ACC112 (cell line): ENCODE data around the gene FAIM2.
"Not testable (repeated sequence)": the region's sequence is repeated elsewhere in the genome, so short reads cannot be mapped to it uniquely, and the experiment has no call there.

ENCODE experiments used
- H2AFZ ChIP-seq: fragments of 200-600 bp; sonication (generic); one replicate; pipeline ENCODE4 v1.6.0; 2017; ENCODE audit warnings: antibody characterized with exemption, low read length; ENCODE audit not compliant: unreplicated experiment
- H3K27ac ChIP-seq: fragments of 200-600 bp; sonication (generic); 2 replicates; pipeline ENCODE4 v1.5.1; 2014; ENCODE audit warnings: low read depth, mild to moderate bottlenecking, antibody characterized with exemption, low read length, moderate library complexity
- H3K27me3 ChIP-seq: fragments of 200-600 bp; sonication (generic); 2 replicates; pipeline ENCODE4 v1.6.1; 2014; ENCODE audit warnings: mild to moderate bottlenecking, antibody characterized with exemption, low read length, moderate library complexity, mixed read lengths; ENCODE audit not compliant: insufficient read depth
- H3K36me3 ChIP-seq: fragments of 200-600 bp; sonication (generic); 2 replicates; pipeline ENCODE4 v1.6.1; 2016; ENCODE audit warnings: mild to moderate bottlenecking, antibody characterized with exemption, low read length, moderate library complexity, mixed read lengths; ENCODE audit not compliant: insufficient read depth
- H3K4me1 ChIP-seq: fragments of 200-600 bp; sonication (generic); one replicate; pipeline ENCODE4 v1.6.1; 2016; ENCODE audit warnings: low read length, mixed read lengths; ENCODE audit not compliant: insufficient read depth, unreplicated experiment, control insufficient read depth
- H3K4me3 ChIP-seq: fragments of 200-600 bp; sonication (generic); 2 replicates; pipeline ENCODE4 v1.5.1; 2014; ENCODE audit warnings: mild to moderate bottlenecking, low read depth, low read length
- H3K79me2 ChIP-seq: fragments of 200-600 bp; sonication (generic); one replicate; pipeline ENCODE4 v1.6.0; 2016; ENCODE audit warnings: low read length; ENCODE audit not compliant: control insufficient read depth, unreplicated experiment, insufficient read depth

Gene FAIM2

DNA sequence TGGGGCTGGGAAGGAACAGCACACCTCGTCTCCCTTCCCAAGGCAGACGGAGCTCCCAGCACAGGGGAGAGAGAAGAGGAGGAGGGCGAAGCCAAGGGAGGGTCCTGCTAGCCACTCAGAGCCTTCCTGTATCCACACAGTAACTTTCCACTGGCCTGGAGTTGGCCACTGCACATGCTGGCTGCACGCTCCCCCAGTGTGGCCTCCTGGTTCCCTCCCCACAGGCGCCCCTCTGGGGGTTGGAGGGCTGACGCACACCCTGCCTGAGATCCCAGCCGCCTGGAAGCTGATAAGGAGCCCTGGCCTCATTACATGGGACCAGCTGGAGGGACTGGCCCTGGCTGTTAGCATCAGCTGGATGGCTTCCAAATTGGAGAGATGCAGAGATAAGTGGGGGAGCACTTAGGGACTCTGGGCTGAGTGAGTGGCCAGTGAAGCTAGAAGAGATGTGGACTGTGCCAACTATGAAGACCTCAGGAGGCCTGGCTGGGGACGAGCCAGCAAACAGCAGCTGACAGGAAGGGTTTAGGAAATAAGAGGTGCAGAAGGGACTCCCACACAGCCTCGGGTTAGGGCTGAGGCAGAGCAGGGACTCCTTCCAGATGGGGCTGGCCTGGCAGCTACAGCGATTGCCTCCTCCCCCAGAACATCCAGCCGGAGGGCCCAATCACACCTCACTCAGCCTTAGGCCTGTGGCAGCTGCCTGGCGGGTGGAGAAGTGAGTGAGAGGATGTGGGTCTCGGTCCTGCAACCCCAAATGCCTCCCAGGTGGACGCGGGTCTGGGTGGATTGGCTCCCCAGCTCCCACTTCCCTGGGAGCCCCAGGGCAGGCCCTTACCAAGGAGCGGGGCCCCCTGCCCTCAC, 34.5 kb downstream of the FAIM2 start:
- Histone ChIP-seq H2AFZ (peak overlapping the region; percentile 24), H3K27me3 (peaks cover 4% of the 10 kb centered on the region; the same call in 1 of the 2 replicates), H3K36me3 (no peaks in the 10 kb centered on the region), H3K79me2 (no peaks in the 10 kb centered on the region), H3K4me3 (no peak overlapping the region), H3K27ac (peak overlapping the region; percentile 35; the same call in 1 of the 2 replicates), H3K4me1 (peaks cover 25% of the 10 kb centered on the region)

DNA sequence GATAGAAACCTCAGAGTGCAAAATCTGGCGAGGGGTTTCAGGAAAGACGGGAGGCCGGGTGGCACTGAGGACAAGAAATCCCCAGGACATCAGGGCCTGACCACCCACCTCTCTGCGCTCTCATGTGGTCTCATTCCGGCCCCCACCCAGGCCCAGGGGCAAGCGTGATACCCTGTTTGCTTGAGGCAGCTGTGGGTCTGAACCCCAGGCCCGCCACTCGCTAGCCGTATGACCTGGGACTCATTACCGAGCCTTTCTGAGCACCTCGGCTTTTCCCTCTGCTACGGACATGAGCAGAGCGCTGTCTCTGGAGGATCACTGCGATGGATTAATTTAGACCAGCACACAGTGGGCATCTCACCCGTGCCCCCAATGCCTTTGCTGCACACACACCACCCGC, 35.3 kb downstream of the FAIM2 start:
- H3K4me1 ChIP-seq, result peaks cover 25% of the 10 kb centered on the region
- H2AFZ ChIP-seq, result no peak overlapping the region
- no peak overlapping the region for H3K27ac ChIP-seq
- H3K4me3 ChIP-seq, result no peak overlapping the region
- no peaks in the 10 kb centered on the region for H3K79me2 ChIP-seq
- peaks cover 4% of the 10 kb centered on the region; the same call in 1 of the 2 replicates for H3K27me3 ChIP-seq
- H3K36me3 ChIP-seq, result no peaks in the 10 kb centered on the region

DNA sequence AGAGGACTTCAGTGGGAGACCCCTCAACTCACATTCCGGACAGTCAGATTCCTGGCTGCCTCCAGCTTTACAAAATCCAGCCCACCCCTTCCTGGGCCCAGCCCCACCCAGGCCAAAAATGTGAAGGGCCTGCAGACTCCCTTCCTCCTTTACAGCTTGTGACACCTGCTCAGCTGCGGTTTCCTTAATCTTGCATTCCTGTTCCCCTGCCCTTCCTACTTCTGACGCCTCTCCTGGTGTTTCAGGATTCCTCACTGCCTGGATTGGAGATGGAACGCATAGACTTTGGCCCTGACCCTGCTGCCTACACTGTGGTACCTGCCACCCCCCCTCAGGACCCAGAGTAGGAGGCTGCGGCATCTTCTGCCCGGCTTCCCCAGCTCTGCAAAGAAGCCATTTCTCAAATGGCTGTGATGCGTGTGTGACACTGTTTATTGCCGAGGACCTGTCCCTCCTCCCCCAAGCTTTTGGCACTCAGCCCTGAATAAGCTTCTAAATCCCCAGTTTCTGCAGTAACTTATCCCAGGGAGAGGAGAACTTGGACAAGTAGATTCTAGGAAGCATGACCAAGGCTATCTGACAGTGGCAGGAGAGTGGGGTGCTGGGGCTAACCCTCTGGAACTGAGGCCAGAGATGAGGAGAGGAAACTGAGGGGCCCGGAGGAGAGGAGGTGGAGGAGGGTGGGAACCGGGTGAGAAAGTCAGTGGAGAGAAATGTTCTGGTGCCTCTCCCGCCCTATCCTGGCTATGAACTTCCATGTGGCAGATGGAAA, 35.9 kb downstream of the FAIM2 start:
- Histone ChIP-seq H3K4me1 (peaks cover 25% of the 10 kb centered on the region), H3K4me3 (no peak overlapping the region), H2AFZ (no peak overlapping the region), H3K27ac (no peak overlapping the region), H3K79me2 (no peaks in the 10 kb centered on the region), H3K36me3 (no peaks in the 10 kb centered on the region), H3K27me3 (peaks cover 4% of the 10 kb centered on the region; the same call in 1 of the 2 replicates)

DNA sequence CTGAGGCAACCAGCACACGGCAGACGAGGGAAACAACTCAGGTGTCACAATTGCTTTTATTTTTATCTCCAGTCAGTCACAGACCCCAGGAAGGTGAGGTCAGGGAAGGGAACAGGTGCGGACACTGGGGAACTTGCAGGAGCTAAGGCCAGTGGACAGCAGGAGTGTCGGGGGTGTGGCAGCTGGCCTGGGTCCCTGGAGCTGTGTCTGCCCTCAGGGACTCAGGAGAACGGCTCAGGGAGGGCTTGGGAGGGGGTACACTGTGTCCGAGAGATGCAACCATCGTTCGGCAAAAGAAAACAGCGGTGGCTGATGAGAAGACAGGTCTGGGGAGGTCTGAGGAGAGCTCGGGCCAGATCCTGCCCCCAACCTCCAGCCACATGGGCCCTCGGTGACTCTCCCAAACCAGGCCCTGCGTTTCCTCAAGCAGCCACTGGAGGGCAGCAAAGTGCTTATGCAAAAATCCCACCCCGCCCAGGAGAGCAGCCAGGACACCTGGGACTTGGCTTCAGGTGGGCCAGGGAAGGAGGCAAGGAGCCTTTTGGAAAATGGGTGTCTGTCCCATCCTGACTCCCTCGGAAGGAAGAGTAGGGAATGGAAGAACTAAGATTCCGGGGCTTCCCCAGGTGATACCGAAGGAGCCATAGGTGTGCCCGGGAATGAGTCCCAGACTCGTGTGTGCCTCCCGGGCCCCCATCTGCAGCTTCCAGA, 36.7 kb downstream of the FAIM2 start:
- no peak overlapping the region for H3K27ac ChIP-seq
- H2AFZ ChIP-seq, result no peak overlapping the region
- no peaks in the 10 kb centered on the region for H3K36me3 ChIP-seq
- H3K4me1 ChIP-seq, result peaks cover 25% of the 10 kb centered on the region
- H3K79me2 ChIP-seq, result no peaks in the 10 kb centered on the region
- peaks cover 4% of the 10 kb centered on the region; the same call in 1 of the 2 replicates for H3K27me3 ChIP-seq
- H3K4me3 ChIP-seq, result no peak overlapping the region

DNA sequence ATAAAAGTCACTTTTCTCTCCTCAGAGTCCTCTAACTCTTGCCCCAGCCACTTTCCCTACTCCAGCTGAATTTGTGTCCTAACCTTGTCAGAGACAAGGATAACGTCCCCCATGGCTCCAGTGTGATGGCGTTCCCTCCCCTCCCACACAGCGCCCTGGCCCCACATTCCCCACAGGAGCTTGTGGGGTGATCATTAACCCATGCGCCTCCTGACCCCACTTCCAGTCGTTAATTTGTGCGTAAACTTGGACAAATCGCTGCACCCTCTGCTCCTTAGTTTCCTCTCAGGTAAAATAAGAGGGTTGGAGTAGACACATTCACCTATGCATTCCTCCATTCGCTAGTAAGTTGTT, 37.9 kb downstream of the FAIM2 start:
- peaks cover 4% of the 10 kb centered on the region; the same call in 1 of the 2 replicates for H3K27me3 ChIP-seq
- H3K4me3 ChIP-seq, result no peak overlapping the region
- H3K4me1 ChIP-seq, result peaks cover 25% of the 10 kb centered on the region
- no peaks in the 10 kb centered on the region for H3K79me2 ChIP-seq
- no peak overlapping the region for H3K27ac ChIP-seq
- no peak overlapping the region for H2AFZ ChIP-seq
- H3K36me3 ChIP-seq, result no peaks in the 10 kb centered on the region

DNA sequence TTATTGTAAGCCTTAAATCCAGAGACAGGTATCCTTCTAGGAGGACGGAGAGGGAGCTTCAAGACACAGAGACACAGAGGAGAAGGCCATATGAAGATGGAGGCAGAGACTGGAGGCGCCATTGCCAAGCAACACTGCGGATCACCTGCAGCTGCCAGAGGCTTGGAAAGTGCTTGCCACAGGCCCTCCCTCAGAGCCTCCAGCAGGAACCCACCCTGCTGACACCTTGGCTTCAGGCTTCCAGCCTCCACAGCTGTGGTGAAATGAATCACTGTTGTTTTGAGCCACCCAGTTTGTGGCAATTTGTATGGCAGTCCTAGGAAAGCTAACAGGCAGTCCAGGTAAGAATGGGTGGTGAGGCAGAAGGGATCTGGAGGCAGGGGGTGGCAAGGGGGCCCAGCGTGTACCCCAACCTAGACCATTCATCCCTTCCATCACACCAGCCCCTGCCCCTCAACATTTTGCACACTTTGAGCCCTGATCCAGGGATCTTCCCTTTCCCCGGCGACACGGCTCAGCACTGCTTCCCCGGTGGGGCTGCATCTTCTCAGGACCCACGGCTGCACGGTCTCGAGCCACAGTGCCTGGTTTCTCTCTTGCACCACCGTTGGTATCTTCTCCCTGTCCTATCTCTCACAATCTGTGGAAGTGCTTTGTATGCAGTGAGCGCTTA, 38.5 kb downstream of the FAIM2 start:
- H3K4me1 ChIP-seq, result peaks cover 25% of the 10 kb centered on the region
- no peaks in the 10 kb centered on the region for H3K36me3 ChIP-seq
- no peak overlapping the region for H2AFZ ChIP-seq
- H3K27ac ChIP-seq, result no peak overlapping the region
- no peaks in the 10 kb centered on the region for H3K79me2 ChIP-seq
- no peak overlapping the region for H3K4me3 ChIP-seq
- peaks cover 4% of the 10 kb centered on the region; the same call in 1 of the 2 replicates for H3K27me3 ChIP-seq

DNA sequence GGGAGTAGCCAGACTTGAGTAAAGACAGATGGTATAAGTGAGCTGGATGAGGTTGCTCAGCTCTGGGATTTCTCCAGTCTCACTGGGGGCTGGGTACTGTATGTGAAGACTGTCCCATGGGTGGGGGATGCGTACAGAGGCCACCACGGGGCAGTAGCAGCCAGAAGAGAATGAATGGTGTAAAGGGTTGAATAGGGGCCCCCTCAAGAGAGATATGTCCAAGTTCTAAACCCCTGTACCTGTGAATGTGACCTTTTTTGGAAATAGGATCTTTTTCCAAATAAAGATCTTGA, 39.0 kb downstream of the FAIM2 start:
- Histone ChIP-seq H3K36me3 (no peaks in the 10 kb centered on the region), H3K4me3 (no peak overlapping the region), H3K4me1 (peaks cover 24% of the 10 kb centered on the region), H2AFZ (no peak overlapping the region), H3K27me3 (peaks cover 4% of the 10 kb centered on the region; the same call in 1 of the 2 replicates), H3K79me2 (no peaks in the 10 kb centered on the region), H3K27ac (no peak overlapping the region)

DNA sequence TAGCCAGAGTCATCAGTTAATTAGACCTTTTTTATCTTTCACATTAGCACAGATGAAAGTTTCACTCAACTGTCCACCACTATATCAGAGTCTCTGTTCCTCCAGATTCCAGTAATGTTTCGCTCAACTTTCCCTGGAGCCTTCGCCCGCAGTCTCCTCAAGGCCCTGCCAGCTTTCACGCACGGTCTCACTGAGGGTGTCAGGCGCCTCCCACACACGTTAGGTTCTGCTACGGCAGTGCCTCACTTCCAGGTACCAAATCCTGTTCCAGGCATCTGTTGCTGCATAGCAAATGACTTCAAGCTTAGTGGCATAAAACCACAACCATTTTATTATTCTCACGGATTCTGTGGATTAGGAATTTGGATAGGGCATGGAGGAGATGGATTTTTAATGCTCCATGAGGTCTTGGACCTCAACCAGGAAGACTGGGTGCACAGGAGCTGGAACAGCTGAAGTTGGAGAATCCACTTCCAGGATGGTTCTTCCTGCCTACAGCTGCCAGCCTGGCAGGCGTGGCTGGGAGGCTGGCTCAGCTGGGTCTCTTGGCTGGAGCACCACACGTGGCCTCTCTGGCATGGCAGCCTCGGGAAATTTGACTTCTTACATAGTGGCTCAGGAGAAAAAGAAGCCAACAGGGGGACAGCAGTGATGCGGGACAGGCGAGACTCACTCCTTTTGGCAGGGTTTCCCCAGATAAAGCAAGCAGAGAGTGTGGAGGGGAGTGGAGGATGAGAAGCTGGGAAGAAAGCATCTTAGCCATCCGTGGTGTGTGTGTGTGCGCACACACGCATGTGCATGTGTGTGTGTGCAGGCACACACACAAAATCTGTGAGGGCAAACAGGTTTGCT, 39.5 kb downstream of the FAIM2 start:
- Histone ChIP-seq H3K27ac (no peak overlapping the region), H3K79me2 (no peaks in the 10 kb centered on the region), H2AFZ (no peak overlapping the region), H3K27me3 (peaks cover 4% of the 10 kb centered on the region; the same call in 1 of the 2 replicates), H3K4me3 (no peak overlapping the region), H3K4me1 (peaks cover 18% of the 10 kb centered on the region), H3K36me3 (no peaks in the 10 kb centered on the region)

DNA sequence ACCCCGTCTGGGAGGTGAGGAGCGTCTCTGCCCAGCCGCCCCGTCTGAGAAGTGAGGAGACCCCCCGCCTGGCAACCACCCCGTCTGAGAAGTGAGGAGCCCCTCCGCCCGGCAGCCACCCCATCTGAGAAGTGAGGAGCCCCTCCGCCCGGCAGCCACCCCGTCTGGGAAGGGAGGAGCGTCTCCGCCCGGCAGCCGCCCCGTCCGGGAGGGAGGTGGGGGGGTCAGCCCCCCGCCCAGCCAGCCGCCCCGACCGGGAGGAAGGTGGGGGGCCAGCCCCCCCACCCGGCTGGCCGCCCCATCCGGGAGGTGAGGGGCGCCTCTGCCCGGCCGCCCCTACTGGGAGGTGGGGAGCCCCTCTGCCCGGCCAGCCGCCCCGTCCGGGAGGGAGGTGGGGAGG, 42.8 kb downstream of the FAIM2 start:
- H3K27ac ChIP-seq, H2AFZ ChIP-seq, H3K4me1 ChIP-seq, H3K4me3 ChIP-seq, H3K79me2 ChIP-seq, H3K36me3 ChIP-seq: not testable (repeated sequence)
- H3K27me3 ChIP-seq, result peaks cover 19% of the 10 kb centered on the region
